Measurements from ENCODE around the gene SUPV3L1.
"Not testable (repeated sequence)": the region's sequence is repeated elsewhere in the genome, so short reads cannot be mapped to it uniquely, and the experiment has no call there.

Gene SUPV3L1

DNA sequence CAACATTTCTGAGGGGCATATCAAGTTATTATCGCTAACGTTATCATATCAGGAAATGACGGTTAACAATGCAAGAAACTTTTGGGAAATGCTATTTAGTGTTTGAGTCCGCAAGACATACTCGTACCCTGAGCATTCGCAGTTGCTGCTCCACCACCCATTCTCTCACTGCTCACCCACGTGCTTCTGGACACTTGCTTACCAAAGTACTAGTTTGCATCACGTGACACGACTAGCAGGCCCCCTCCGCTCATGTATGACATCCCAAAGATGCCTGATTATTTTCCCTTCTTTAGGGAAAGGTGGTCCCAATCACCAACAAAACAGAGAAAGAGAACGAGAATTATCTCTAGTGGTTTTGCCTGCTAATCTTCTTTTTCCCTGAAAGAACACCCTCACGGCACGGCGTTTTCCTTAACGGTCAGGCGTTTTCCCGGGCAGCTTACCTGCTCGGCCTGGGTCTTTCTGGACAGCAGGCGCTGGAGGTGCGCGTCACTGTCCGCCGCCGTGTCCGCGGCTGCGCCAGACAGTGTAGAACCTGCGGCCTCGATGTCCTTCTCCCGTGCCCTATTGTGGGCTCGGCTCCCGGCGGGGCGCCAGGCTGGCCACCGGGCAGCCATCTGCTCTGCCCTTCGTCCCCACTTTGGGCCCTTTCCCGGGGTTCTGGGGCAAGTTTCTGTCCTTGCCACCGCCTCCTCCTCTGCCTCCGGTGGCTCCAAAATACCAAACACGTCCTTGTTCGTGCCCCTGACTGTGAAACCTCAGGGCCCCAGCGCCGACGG, at the start of gene SUPV3L1:
Gene SUPV3L1 (plus strand): TSS at position 492 of the 782 bp plus-strand sequence. CDS start 58 bp downstream, at position 550.
- DNase-seq = peak; percentile 86

- DNase-seq = no peak
Observed at GRCh38 chr10:69130251-69130650, 49.8 kb upstream of the SUPV3L1 start.

GRCh38 chr10:69139961-69140360, 40.1 kb upstream of the SUPV3L1 start:
- DNase-seq = no peak

DNA sequence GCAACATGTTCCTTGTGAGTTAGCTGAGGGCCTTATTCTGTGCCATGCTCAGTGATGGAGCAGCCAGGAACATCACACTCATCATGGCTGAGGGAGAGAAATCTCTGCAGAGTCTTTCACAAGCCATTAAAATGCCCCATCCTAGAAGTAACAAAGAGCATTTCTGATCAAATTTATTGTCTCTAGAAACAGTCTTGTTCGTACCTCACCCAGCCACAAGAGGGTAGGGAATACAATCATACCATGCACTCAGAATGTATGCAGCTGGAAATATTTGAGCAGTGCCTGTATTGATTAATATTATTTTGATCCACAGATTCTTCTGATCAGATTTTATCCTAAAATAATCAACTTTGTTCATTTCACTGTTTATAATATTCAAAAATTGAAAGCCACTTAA, 38.7 kb upstream of the SUPV3L1 start:
- no peak for DNase-seq

- DNase-seq = not testable (repeated sequence)
Observed at GRCh38 chr10:69142074-69142473, 38.0 kb upstream of the SUPV3L1 start.

GRCh38 chr10:69142983-69143382, 37.1 kb upstream of the SUPV3L1 start:
- DNase-seq = no peak

DNA sequence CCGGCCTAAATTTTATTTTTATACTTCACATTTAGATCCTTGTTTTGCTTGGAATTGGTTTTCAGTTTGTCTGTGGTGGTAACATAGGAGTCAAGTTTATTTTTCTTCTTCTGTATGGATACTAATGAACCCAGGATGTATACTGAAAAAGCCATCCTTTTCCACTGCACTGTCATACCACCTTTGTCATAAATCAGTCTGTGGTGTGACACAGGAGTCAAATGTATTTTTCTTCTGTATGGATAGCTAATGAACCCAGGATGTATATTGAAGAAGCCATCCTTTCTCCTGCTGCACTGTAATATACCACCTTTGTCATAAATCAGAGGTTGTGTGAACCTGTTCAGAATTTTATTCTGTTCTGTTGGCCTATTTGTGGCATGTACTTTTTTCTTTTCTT, 34.7 kb upstream of the SUPV3L1 start:
- DNase-seq = no peak

GRCh38 chr10:69145864-69146263, 34.2 kb upstream of the SUPV3L1 start:
- no peak for DNase-seq

DNA sequence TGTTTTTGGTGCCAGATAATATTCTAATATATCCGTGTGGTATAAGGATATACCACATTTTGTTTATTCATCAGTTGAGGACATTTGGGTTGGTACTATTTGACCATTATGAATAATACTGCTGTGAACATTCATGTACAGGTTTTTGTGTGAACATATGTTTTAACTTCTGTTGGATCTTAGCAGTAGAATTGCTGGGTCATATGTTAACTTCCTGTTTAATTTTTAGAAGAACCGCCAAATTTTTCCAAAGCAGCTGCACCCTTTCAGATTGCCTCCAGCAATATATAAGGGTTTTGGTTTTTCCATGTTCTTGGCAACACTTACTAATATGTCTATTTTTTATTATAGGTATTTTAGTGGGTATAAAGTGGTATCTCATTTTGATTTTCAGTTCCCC, 33.3 kb upstream of the SUPV3L1 start:
- no peak for DNase-seq

DNA sequence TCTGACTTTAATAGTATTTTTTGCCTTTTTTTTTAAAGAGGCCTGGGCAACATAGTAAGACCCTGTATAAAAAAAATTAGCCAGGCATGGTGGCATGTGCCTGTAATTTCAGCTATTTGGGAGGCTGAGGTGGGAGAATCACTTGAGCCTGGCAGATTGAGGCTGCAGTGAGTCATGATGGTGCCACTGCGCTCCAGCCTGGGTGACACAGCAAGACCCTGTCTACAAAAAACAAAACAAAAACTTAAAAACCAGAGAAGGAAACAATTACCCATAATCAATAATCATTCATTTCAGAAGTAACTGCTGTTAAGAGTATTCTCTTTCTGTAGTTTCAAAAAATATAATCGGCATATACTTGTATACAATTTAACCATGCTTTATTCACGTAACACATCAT, 28.1 kb upstream of the SUPV3L1 start:
- DNase-seq = no peak

DNA sequence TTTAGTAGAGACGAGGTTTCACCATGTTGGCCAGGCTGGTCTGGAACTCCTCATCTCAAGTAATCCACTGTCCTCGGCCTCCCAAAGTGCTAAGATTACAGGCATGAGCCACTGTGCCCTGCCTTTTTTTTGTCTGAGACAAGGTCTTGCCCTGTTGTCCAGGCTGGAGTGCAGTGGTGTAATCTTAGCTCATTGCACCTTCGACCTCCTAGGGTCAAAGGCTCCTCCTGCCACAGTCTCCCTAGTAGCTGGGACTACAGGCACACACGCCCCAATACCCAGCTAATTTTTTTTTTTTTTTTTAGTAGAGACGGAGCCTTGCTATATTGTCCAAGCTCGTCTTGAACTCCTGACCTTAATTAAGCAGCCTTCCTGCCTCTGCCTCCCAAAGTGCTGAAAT, 26.8 kb upstream of the SUPV3L1 start:
- no peak for DNase-seq

GRCh38 chr10:69160809-69161241, 19.2 kb upstream of the SUPV3L1 start:
- no peak for DNase-seq

- no peak for DNase-seq
Observed at GRCh38 chr10:69168493-69168892, 11.5 kb upstream of the SUPV3L1 start.

GRCh38 chr10:69172241-69172982, 7.6 kb upstream of the SUPV3L1 start:
- DNase-seq = no peak

GRCh38 chr10:69175326-69175725, 4.7 kb upstream of the SUPV3L1 start:
- DNase-seq = not testable (repeated sequence)

- DNase-seq = no peak
Observed at GRCh38 chr10:69176823-69177222, 3.2 kb upstream of the SUPV3L1 start.

DNA sequence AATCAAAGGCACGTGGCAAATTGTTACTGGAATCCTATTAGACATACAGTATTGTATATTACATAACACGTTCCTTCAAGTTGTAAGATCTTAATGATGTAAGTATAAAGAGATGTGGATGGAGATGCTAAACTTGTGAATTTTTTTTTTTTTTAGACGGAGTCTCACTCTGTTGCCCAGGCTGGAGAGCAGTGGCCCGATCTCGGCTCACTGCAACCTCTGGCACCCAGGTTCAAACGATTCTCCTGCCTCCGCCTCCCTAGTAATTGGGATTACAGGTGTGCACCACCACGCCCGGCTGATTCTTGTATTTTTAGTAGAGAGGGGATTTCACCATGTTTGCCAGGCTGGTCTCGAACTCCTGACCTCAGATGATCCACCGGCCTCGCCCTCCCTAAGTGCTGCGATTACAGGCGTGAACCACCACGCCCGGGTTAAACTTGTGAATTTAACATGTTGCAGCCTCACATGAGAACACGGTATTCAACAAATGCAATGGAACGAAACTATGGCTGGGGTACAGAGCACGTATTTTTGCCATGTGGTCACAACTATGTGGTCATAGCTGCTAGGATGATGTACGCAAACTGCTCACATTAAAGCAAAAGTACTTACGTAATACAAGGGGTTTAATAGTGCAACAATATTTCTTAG, 818 bp upstream of the SUPV3L1 start:
- DNase-seq = no peak

GRCh38 chr10:69180525-69181204, 631 bp downstream of the SUPV3L1 start:
- DNase-seq = no peak

- no peak for DNase-seq
Observed at GRCh38 chr10:69181433-69181832, 1.4 kb downstream of the SUPV3L1 start.

DNA sequence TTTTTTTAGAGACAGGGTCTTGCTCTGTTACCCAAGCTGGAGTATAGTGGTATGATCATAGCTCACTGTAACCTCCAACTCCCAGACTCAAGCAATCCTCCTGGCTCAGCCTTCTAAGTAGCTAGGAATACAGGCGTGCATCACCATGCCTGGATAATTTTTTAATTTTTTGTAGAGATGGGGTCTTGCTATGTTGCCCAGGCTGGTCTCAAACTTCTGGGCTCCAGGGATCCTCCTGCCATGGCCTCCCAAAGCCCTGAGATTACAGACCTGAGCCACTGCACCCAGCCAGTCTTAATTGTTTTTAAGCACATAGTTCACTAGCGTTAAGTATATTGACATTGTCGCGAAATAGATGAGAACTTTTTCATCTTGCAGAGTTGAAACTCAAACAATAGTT, 2.0 kb downstream of the SUPV3L1 start:
- DNase-seq = no peak

GRCh38 chr10:69186524-69186923, 6.5 kb downstream of the SUPV3L1 start:
- DNase-seq = no peak

- no peak for DNase-seq
Observed at GRCh38 chr10:69201045-69201444, 21.0 kb downstream of the SUPV3L1 start.

DNA sequence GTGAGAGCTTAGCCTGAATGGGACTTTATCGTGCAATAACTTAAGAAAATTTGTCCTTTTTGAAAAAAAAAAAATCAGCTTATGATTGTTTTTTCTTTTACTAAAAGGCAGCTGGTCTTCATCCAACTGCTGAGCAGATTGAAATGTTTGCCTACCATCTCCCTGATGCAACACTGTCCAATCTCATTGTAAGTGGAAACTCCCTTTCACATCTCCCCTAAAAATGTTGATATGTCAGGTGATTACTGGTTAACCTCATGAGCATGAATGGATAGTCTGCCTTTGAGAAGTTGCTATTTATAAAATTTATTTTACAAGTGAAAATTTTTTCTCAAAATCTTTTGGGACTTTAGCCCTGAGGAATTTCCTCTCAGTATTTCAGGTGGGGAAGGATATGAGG, 22.3 kb downstream of the SUPV3L1 start:
- DNase-seq = no peak
